Measurements from ENCODE around the gene GLMP. TPM values are rescaled to one million over a fixed set of nuclear protein-coding genes. Genes with fewer than 3 reads are reported as not detected.
"Not testable (repeated sequence)": the region's sequence is repeated elsewhere in the genome, so short reads cannot be mapped to it uniquely, and the experiment has no call there.

Gene GLMP
- total RNA-seq, result 28.9 and 31.3 TPM in 2 replicates

GRCh38 chr1:156295391-156295947 lies at the start of gene GLMP:
TSS of gene GLMP (minus strand) at chr1:156295679. CDS start at chr1:156295645, 34 bp downstream.
- intact Hi-C loops (cut with micrococcal nuclease), result no loop called here

GRCh38 chr1:156344409-156344808 lies 48.9 kb upstream of the GLMP start:
- intact Hi-C loops (cut with micrococcal nuclease), result no loop called here

GRCh38 chr1:156342166-156342955 lies 46.9 kb upstream of the GLMP start:
- intact Hi-C loops (cut with micrococcal nuclease), result no loop called here

GRCh38 chr1:156338180-156338976 lies 42.9 kb upstream of the GLMP start, which contains the start of the genes CCT3 and TSACC:
TSS of gene CCT3 (minus strand) at chr1:156338292. CDS start at chr1:156338184, 108 bp downstream.
TSS of gene TSACC (plus strand) at chr1:156338526. CDS start at chr1:156339758, 1,232 bp downstream.
- intact Hi-C loops (cut with micrococcal nuclease), result loop anchor here (1.0 kb wide), 7 partner anchors 56 to 429 kb away; partner anchors contain the start of genes LAMTOR2, PRCC and SMG5

GRCh38 chr1:156337888-156338179 lies 42.4 kb upstream of the GLMP start:
- intact Hi-C loops (cut with micrococcal nuclease), result loop anchor here (1.0 kb wide), 7 partner anchors 56 to 429 kb away; partner anchors contain the start of genes LAMTOR2, PRCC and SMG5

- intact Hi-C loops (cut with micrococcal nuclease), result no loop called here
These were observed 41.8 kb upstream of the GLMP start for GRCh38 chr1:156337052-156337887.

GRCh38 chr1:156336242-156336641 lies 40.8 kb upstream of the GLMP start:
- intact Hi-C loops (cut with micrococcal nuclease), result no loop called here

GRCh38 chr1:156323179-156323578 lies 27.7 kb upstream of the GLMP start:
- intact Hi-C loops (cut with micrococcal nuclease), result not testable (repeated sequence)

- intact Hi-C loops (cut with micrococcal nuclease), result no loop called here
These were observed 25.1 kb upstream of the GLMP start for GRCh38 chr1:156320560-156320959.

GRCh38 chr1:156319664-156320063 lies 24.2 kb upstream of the GLMP start:
- intact Hi-C loops (cut with micrococcal nuclease), result loop anchor here (10.0 kb wide), 1 partner anchor 175 kb away; no protein-coding TSS in a partner anchor

- intact Hi-C loops (cut with micrococcal nuclease), result loop anchor here (10.0 kb wide), 1 partner anchor 172 kb away; no protein-coding TSS in a partner anchor
These were observed 21.4 kb upstream of the GLMP start for GRCh38 chr1:156316909-156317308.

GRCh38 chr1:156310962-156311361 lies 15.5 kb upstream of the GLMP start:
- intact Hi-C loops (cut with micrococcal nuclease), result loop anchor here (10.0 kb wide), 1 partner anchor 166 kb away; no protein-coding TSS in a partner anchor

- intact Hi-C loops (cut with micrococcal nuclease), result no loop called here
These were observed 12.6 kb upstream of the GLMP start for GRCh38 chr1:156308078-156308477.

- intact Hi-C loops (cut with micrococcal nuclease), result no loop called here
These were observed 9.7 kb upstream of the GLMP start for GRCh38 chr1:156305215-156305614.

- intact Hi-C loops (cut with micrococcal nuclease), result no loop called here
These were observed 7.8 kb upstream of the GLMP start for GRCh38 chr1:156303241-156303640.

GRCh38 chr1:156298852-156299357 lies 3.4 kb upstream of the GLMP start, which contains the start of gene VHLL:
TSS of gene VHLL (minus strand) at chr1:156299307. CDS start at chr1:156299189, 118 bp downstream.
- intact Hi-C loops (cut with micrococcal nuclease), result no loop called here

GRCh38 chr1:156293895-156294294 lies 1.6 kb downstream of the GLMP start:
- intact Hi-C loops (cut with micrococcal nuclease), result no loop called here

GRCh38 chr1:156293098-156293434 lies 2.4 kb downstream of the GLMP start:
- intact Hi-C loops (cut with micrococcal nuclease), result no loop called here

- intact Hi-C loops (cut with micrococcal nuclease), result no loop called here
These were observed 4.0 kb downstream of the GLMP start for GRCh38 chr1:156291226-156292061.

- intact Hi-C loops (cut with micrococcal nuclease), result no loop called here
These were observed 5.6 kb downstream of the GLMP start for GRCh38 chr1:156289857-156290256.
